DOHH2 (cell line): ENCODE measurements around the gene ADRA2B.
A peak's percentile ranks its signal among the peaks of the same experiment; 100 is the strongest.

Experiments used
- H3F3A ChIP-seq: fragments of 200-600 bp; sonication (generic), shearing (Covaris generic); 2 replicates; pipeline ENCODE4 v1.6.0; 2016; ENCODE audit warnings: antibody characterized with exemption, mild to moderate bottlenecking; ENCODE audit not compliant: control insufficient read depth, insufficient read depth
- H3K27ac ChIP-seq: fragments of 200-600 bp; sonication (generic); 2 replicates; pipeline ENCODE4 v1.5.1; 2014; ENCODE audit warnings: low read depth, mild to moderate bottlenecking, low read length, moderate library complexity
- H3K27me3 ChIP-seq: fragments of 200-600 bp; sonication (generic); 2 replicates; pipeline ENCODE4 v1.6.1; 2014; ENCODE audit warnings: mild to moderate bottlenecking, low read length, mixed read lengths; ENCODE audit not compliant: control insufficient read depth
- H3K36me3 ChIP-seq: fragments of 200-600 bp; sonication (generic); 2 replicates; pipeline ENCODE4 v1.6.1; 2014; ENCODE audit warnings: mild to moderate bottlenecking, low read length, moderate library complexity, mixed read lengths; ENCODE audit not compliant: control insufficient read depth
- H3K4me1 ChIP-seq: fragments of 200-600 bp; sonication (generic); 2 replicates; pipeline ENCODE4 v1.6.1; 2014; ENCODE audit warnings: mild to moderate bottlenecking, low read length, mixed read lengths; ENCODE audit not compliant: control insufficient read depth
- H3K4me2 ChIP-seq: fragments of 200-600 bp; sonication (generic); 2 replicates; pipeline ENCODE4 v1.6.0; 2014; ENCODE audit warnings: mild to moderate bottlenecking, low read length, moderate library complexity
- H3K4me3 ChIP-seq: fragments of 200-600 bp; sonication (generic); 2 replicates; pipeline ENCODE4 v1.5.1; 2014; ENCODE audit warnings: mild to moderate bottlenecking, low read length, mixed read lengths
- H3K79me2 ChIP-seq: fragments of 200-600 bp; sonication (generic); 2 replicates; pipeline ENCODE4 v1.6.1; 2014; ENCODE audit warnings: mild to moderate bottlenecking, low read length, mixed read lengths; ENCODE audit not compliant: control insufficient read depth
- H3K9me2 ChIP-seq: fragments of 200-600 bp; sonication (generic); replicated peaks from 2 replicates; pipeline ENCODE4 v1.6.1; 2014; ENCODE audit warnings: mild to moderate bottlenecking, low read length, mixed read lengths; ENCODE audit not compliant: control insufficient read depth
- H3K9me3 ChIP-seq: fragments of 200-600 bp; sonication (generic); 2 replicates; pipeline ENCODE4 v1.6.1; 2014; ENCODE audit warnings: antibody characterized with exemption, low read length, mixed read lengths; ENCODE audit not compliant: control insufficient read depth, insufficient read depth
- H4K20me1 ChIP-seq: fragments of 200-600 bp; sonication (generic); 2 replicates; pipeline ENCODE4 v1.6.0; 2014; ENCODE audit warnings: low read depth, mild to moderate bottlenecking, antibody characterized with exemption, low read length, moderate library complexity; ENCODE audit not compliant: control insufficient read depth, insufficient read depth
- CTCF ChIP-seq: fragments of 200-600 bp; sonication (generic); IDR thresholded peaks from one replicate; pipeline ENCODE4 v1.5.1; 2014; ENCODE audit warnings: antibody characterized with exemption, mild to moderate bottlenecking, low read depth, low read length; ENCODE audit not compliant: poor library complexity, severe bottlenecking
- EZH2phosphoT487 ChIP-seq: fragments of 200-600 bp; sonication (generic); IDR thresholded peaks from 2 replicates; pipeline ENCODE4 v1.6.1; 2017; ENCODE audit warnings: borderline replicate concordance, mild to moderate bottlenecking, antibody characterized with exemption, low read length, moderate library complexity, mixed read lengths

The ADRA2B gene

GRCh38 chr2:96145848-96146152 is 29.4 kb upstream of the ADRA2B start:
- Histone ChIP-seq H3K4me1 (peaks cover 72% of the 10 kb centered on the region), H3K4me3 (peak overlapping the region; percentile 97), H3K4me2 (peak overlapping the region; percentile 94), H3K79me2 (peaks cover 29% of the 10 kb centered on the region), H3F3A (peaks cover 19% of the 10 kb centered on the region), H3K27me3 (no peaks in the 10 kb centered on the region), H3K36me3 (peaks cover 32% of the 10 kb centered on the region), H3K9me2 (no peaks in the 10 kb centered on the region), H3K27ac (peak overlapping the region; percentile 90), H4K20me1 (peaks cover 20% of the 10 kb centered on the region), H3K9me3 (no peaks in the 10 kb centered on the region)
- TF ChIP-seq CTCF (no peak), EZH2phosphoT487 (no peak)

- Histone ChIP-seq H3K79me2 (peaks cover 29% of the 10 kb centered on the region), H3K4me3 (peak within 1 kb of the TSS; percentile 97), H3K9me2 (no peaks in the 10 kb centered on the region), H3K27ac (peak within 1 kb of the TSS; percentile 90), H3K36me3 (peaks cover 32% of the 10 kb centered on the region), H3K9me3 (no peaks in the 10 kb centered on the region), H3K27me3 (no peaks in the 10 kb centered on the region), H3K4me1 (peaks cover 69% of the 10 kb centered on the region), H3F3A (peaks cover 23% of the 10 kb centered on the region), H3K4me2 (peak within 1 kb of the TSS; percentile 94), H4K20me1 (peaks cover 20% of the 10 kb centered on the region)
- no peak for TF ChIP-seq EZH2phosphoT487
- TF ChIP-seq CTCF, result no peak
These were observed 28.9 kb upstream of the ADRA2B start, which contains the start of gene DUSP2 for GRCh38 chr2:96145036-96145847. Gene DUSP2, minus strand, starts transcription at chr2:96145440. Its CDS starts 86 bp downstream, at chr2:96145354.

- Histone ChIP-seq H4K20me1 (peaks cover 20% of the 10 kb centered on the region), H3K9me2 (no peaks in the 10 kb centered on the region), H3K36me3 (peaks cover 32% of the 10 kb centered on the region), H3K4me3 (peak overlapping the region; percentile 97), H3K27me3 (no peaks in the 10 kb centered on the region), H3F3A (peaks cover 26% of the 10 kb centered on the region), H3K79me2 (peaks cover 29% of the 10 kb centered on the region), H3K4me2 (peak overlapping the region; percentile 94), H3K27ac (peak overlapping the region; percentile 90), H3K9me3 (no peaks in the 10 kb centered on the region), H3K4me1 (peaks cover 64% of the 10 kb centered on the region)
- TF ChIP-seq CTCF, result no peak
- no peak for TF ChIP-seq EZH2phosphoT487
These were observed 28.2 kb upstream of the ADRA2B start for GRCh38 chr2:96144481-96145035.
